Measurements from ENCODE around the gene CCDC122.
"Not testable (repeated sequence)": the region's sequence is repeated elsewhere in the genome, so short reads cannot be mapped to it uniquely, and the experiment has no call there.

Gene CCDC122

DNA sequence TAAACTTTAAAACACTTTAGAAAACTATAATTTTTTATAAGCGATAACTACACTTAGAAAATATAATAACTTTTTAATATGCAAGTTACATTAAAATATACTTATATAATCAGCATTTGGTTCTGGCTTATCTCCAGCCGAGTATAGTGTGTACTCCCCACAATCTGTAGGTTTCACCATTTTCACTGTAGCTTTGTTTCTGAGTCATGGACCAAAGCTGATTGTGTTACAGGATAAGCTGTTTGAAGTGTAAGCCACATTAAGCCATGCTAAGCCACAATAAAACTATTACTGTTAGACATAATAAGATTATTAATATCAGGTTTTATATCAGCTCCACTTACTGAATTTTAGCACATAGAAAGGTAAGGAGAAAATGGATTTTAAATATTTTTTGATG is 43.8 kb downstream of the CCDC122 start:
- no peak for TF ChIP-seq EZH2 (IDR thresholded peaks at IDR 0.05)
- H3K36me3 ChIP-seq (ENCODE audit: insufficient read depth, low read length), result no peaks in the 10 kb centered on the region
- H3K4me3 ChIP-seq, result no peak overlapping the region
- no peaks in the 10 kb centered on the region for H3K9me3 ChIP-seq (ENCODE audit: low read depth, low read length)
- no peak overlapping the region for H3K27ac ChIP-seq
- no peak overlapping the region for H3K9ac ChIP-seq (ENCODE audit: insufficient read length)
- DNase-seq (ENCODE audit: low read depth, low spot score), result no peak

DNA sequence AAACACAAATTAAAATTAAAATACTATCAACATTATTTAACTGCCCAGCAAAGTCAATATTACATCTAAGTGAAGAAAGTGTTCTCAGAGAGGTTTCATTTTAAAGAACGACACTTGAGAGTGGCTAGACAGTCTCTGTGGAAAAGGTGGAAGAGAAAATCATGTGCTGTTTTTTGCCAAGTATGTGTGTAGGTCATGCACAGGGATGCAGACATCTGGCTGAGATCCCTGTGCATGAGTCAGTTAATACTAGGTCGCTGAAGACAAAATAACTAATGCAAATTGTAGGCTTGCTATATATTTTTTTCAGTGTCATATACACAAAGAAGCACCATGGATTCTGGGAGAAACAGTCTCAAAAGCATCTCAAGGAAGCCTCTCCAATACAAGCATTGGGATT is 48.5 kb downstream of the CCDC122 start:
- no peaks in the 10 kb centered on the region for H3K36me3 ChIP-seq (ENCODE audit: insufficient read depth, low read length)
- DNase-seq (ENCODE audit: low read depth, low spot score), result no peak
- H3K9me3 ChIP-seq (ENCODE audit: low read depth, low read length), result no peaks in the 10 kb centered on the region
- H3K9ac ChIP-seq (ENCODE audit: insufficient read length), result no peak overlapping the region
- TF ChIP-seq FOXP2 (optimal IDR thresholded peaks at IDR 0.05; ENCODE audit: control extremely low read depth, extremely low read length, insufficient read depth) (no peak), EZH2 (IDR thresholded peaks at IDR 0.05) (no peak), POLR2AphosphoS5 (IDR thresholded peaks at IDR 0.05; ENCODE audit: borderline replicate concordance, low read depth, low read length) (no peak)
- H3K4me3 ChIP-seq, result no peak overlapping the region
- H3K27ac ChIP-seq, result no peak overlapping the region

DNA sequence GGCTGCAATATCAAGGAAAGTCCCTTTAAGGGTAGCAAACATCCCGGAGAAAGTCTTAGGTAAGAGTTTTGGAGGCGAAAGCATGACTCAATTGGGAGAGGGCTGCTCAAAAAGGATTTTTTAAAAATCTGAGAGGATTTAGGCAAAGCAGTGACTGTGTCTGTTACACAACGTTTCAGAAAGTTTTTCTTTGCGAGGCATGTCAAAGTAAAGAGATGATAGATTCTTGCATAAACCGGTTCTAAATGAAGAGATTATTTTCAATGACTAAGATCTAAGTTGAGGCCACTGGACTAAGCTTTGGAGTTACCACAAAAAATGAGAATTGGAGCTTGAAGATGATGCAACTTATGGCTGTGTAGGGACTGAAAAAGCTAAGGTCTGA is 49.1 kb downstream of the CCDC122 start:
- DNase-seq (ENCODE audit: low read depth, low spot score), result no peak
- Histone ChIP-seq H3K36me3 (ENCODE audit: insufficient read depth, low read length) (no peaks in the 10 kb centered on the region), H3K27ac (no peak overlapping the region), H3K4me3 (no peak overlapping the region), H3K9ac (ENCODE audit: insufficient read length) (no peak overlapping the region), H3K9me3 (ENCODE audit: low read depth, low read length) (no peaks in the 10 kb centered on the region)
- TF ChIP-seq FOXP2 (optimal IDR thresholded peaks at IDR 0.05; ENCODE audit: control extremely low read depth, extremely low read length, insufficient read depth) (no peak), POLR2AphosphoS5 (IDR thresholded peaks at IDR 0.05; ENCODE audit: borderline replicate concordance, low read depth, low read length) (no peak), EZH2 (IDR thresholded peaks at IDR 0.05) (no peak)

DNA sequence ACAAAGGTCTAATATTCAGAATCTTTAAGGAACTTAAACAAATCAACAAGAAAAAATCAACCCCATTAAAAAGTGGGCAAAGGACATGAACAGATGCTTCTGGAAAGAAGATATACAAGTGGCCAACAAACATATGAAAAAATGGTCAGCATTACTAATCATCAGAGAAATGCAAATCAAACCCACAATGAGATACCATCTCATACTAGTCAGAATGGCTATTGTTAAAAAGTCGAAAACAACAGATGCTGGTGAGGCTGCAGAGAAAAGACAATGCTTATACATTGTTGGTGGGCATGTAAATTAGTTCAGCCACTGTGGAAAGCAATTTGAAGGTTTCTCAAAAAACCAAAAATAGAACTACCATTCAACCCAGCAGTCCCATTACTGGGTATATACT is 54.9 kb downstream of the CCDC122 start:
- not testable (repeated sequence) for H3K9me3 ChIP-seq (ENCODE audit: low read depth, low read length); DNase-seq (ENCODE audit: low read depth, low spot score); H3K4me3 ChIP-seq; H3K27ac ChIP-seq; H3K36me3 ChIP-seq (ENCODE audit: insufficient read depth, low read length); H3K9ac ChIP-seq (ENCODE audit: insufficient read length)

DNA sequence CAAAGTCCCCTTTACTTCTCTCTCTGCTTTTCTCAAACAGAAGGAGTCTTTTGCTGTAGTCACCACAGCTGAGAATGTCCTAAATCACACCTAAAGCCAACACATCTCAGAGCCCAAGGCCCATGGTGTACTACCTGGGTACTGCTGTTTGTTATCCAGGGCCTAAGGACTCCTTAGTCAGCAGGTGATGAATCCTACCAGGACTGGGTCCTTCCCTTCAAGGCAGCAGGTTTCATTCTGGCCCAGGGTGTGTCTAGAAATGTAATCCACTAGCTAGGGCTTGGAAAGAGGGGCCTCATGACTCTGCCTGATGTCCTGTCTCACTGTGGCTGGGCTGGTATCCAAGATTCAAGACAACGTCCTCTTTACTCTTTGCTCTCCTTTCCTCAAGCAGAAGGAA is 56.6 kb downstream of the CCDC122 start:
- Histone ChIP-seq H3K9ac (ENCODE audit: insufficient read length) (no peak overlapping the region), H3K9me3 (ENCODE audit: low read depth, low read length) (no peaks in the 10 kb centered on the region), H3K36me3 (ENCODE audit: insufficient read depth, low read length) (no peaks in the 10 kb centered on the region), H3K27ac (no peak overlapping the region), H3K4me3 (no peak overlapping the region)
- no peak for TF ChIP-seq FOXP2 (optimal IDR thresholded peaks at IDR 0.05; ENCODE audit: control extremely low read depth, extremely low read length, insufficient read depth)
- no peak for TF ChIP-seq POLR2AphosphoS5 (IDR thresholded peaks at IDR 0.05; ENCODE audit: borderline replicate concordance, low read depth, low read length)
- TF ChIP-seq EZH2 (IDR thresholded peaks at IDR 0.05), result no peak
- no peak for DNase-seq (ENCODE audit: low read depth, low spot score)

DNA sequence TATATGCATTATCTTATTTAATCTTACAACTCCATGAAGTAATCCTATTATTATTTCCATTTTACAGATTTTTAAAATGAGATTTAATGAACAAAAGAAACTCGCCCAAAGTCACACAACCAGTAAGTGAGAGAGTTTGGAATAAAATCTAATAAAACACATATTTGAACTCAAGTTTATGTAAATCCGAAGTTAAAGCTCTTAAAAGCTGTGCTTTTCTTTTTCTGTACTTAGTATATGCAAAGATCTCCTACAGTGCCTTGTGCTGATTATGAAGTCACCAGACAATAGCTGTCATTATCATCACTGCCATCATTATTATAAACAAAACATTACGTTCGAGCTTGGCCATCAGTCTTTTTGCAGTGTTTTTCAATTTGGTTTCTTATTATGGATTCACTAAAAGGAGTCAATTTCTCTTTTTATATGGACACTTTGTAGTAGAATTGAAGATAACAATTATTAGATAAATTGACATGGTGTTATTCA is 63.1 kb downstream of the CCDC122 start:
- TF ChIP-seq FOXP2 (optimal IDR thresholded peaks at IDR 0.05; ENCODE audit: control extremely low read depth, extremely low read length, insufficient read depth), result no peak
- TF ChIP-seq EZH2 (IDR thresholded peaks at IDR 0.05), result no peak
- TF ChIP-seq POLR2AphosphoS5 (IDR thresholded peaks at IDR 0.05; ENCODE audit: borderline replicate concordance, low read depth, low read length), result no peak
- H3K27ac ChIP-seq, result no peak overlapping the region
- no peaks in the 10 kb centered on the region for H3K36me3 ChIP-seq (ENCODE audit: insufficient read depth, low read length)
- H3K9me3 ChIP-seq (ENCODE audit: low read depth, low read length), result no peaks in the 10 kb centered on the region
- no peak overlapping the region for H3K9ac ChIP-seq (ENCODE audit: insufficient read length)
- H3K4me3 ChIP-seq, result no peak overlapping the region
- DNase-seq (ENCODE audit: low read depth, low spot score), result no peak

DNA sequence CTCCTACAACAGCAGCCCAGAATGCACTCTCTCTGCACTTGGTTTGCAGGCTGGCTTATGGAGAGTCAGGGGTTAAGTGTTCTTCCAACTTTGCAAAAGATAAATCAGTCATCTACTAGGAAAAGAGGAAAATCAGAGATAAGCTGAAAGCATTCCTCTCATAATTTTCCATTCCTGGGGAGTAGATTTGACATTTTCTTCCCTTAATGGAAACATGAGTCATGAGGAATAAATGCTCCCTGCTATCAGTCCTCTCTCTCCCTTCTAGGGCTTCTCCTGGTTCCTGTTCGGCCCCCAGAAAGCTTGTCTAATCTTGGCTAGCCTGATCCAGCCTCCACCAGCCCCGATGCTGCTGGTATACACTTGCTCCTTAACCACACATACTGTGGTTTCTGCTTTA is 64.3 kb downstream of the CCDC122 start:
- no peaks in the 10 kb centered on the region for H3K36me3 ChIP-seq (ENCODE audit: insufficient read depth, low read length)
- H3K27ac ChIP-seq, result no peak overlapping the region
- no peak overlapping the region for H3K9ac ChIP-seq (ENCODE audit: insufficient read length)
- no peak overlapping the region for H3K4me3 ChIP-seq
- no peak for DNase-seq (ENCODE audit: low read depth, low spot score)
- TF ChIP-seq FOXP2 (optimal IDR thresholded peaks at IDR 0.05; ENCODE audit: control extremely low read depth, extremely low read length, insufficient read depth), result no peak
- no peak for TF ChIP-seq EZH2 (IDR thresholded peaks at IDR 0.05)
- TF ChIP-seq POLR2AphosphoS5 (IDR thresholded peaks at IDR 0.05; ENCODE audit: borderline replicate concordance, low read depth, low read length), result no peak
- no peaks in the 10 kb centered on the region for H3K9me3 ChIP-seq (ENCODE audit: low read depth, low read length)

DNA sequence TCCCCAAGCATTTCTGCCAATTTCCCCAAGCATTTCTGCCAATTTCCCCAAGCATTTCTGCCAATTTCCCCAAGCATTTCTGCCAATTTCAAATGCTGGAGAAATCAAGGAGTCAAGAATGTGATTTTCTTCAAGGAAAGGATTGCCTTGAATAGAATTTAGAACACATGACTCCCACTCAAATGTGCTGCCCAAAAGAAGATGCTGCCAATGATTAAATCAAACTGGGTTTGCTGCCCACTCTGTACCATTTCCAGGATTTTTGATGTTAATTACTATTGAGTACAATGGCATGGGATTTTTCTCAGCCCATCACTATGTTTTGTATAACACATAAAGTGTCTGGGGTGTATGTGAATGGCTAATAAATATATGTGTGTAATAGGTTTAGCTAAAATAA is 70.9 kb downstream of the CCDC122 start:
- Histone ChIP-seq H3K36me3 (ENCODE audit: insufficient read depth, low read length) (no peaks in the 10 kb centered on the region), H3K27ac (no peak overlapping the region), H3K9me3 (ENCODE audit: low read depth, low read length) (no peaks in the 10 kb centered on the region), H3K4me3 (no peak overlapping the region), H3K9ac (ENCODE audit: insufficient read length) (no peak overlapping the region)
- no peak for DNase-seq (ENCODE audit: low read depth, low spot score)
- TF ChIP-seq EZH2 (IDR thresholded peaks at IDR 0.05) (no peak), POLR2AphosphoS5 (IDR thresholded peaks at IDR 0.05; ENCODE audit: borderline replicate concordance, low read depth, low read length) (no peak)

DNA sequence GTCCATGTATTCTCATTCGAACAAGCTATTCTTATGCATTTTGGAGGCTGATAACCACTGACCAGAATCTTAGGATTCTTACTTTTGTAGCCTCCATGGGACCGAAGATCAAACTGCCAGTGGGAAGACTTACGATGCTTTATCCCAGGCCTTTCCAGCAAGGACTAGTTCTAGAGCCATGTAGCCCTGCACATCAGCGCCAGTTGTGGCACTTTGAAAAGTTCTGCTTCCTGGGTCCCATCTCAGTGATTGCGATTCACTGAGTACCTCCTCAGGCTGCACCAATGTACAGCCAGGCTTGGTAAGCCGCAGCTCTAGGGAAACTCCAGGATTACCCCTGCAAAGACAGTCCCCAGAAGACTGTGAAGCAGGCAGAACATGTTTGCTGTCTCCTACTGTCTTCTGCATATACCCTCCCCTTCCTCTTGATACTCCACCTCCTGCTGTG is 73.8 kb downstream of the CCDC122 start:
- no peak overlapping the region for H3K27ac ChIP-seq
- H3K4me3 ChIP-seq, result no peak overlapping the region
- DNase-seq (ENCODE audit: low read depth, low spot score), result no peak
- no peaks in the 10 kb centered on the region for H3K9me3 ChIP-seq (ENCODE audit: low read depth, low read length)
- no peaks in the 10 kb centered on the region for H3K36me3 ChIP-seq (ENCODE audit: insufficient read depth, low read length)
- no peak for TF ChIP-seq POLR2AphosphoS5 (IDR thresholded peaks at IDR 0.05; ENCODE audit: borderline replicate concordance, low read depth, low read length)
- no peak for TF ChIP-seq FOXP2 (optimal IDR thresholded peaks at IDR 0.05; ENCODE audit: control extremely low read depth, extremely low read length, insufficient read depth)
- no peak for TF ChIP-seq EZH2 (IDR thresholded peaks at IDR 0.05)
- H3K9ac ChIP-seq (ENCODE audit: insufficient read length), result no peak overlapping the region
